Suprapubic skin (tissue), 4 donors: ENCODE results near the gene DDR1. TPM values are rescaled to one million over a fixed set of nuclear protein-coding genes. Genes with fewer than 3 reads are reported as not detected.
"Not testable (repeated sequence)": the region's sequence is repeated elsewhere in the genome, so short reads cannot be mapped to it uniquely, and the experiment has no call there.

Source experiments
- DNase-seq, 2 donors: peaks; one replicate each; pipeline ENCODE4 v3.0.0-alpha.2; 2019; ENCODE audit warnings: low spot score in 2 of 2
- H3K27ac ChIP-seq: fragments of 200-600 bp; sonication (generic); one replicate; pipeline ENCODE4 v1.5.1; 2019
- H3K27me3 ChIP-seq: fragments of 200-600 bp; sonication (generic); one replicate; pipeline ENCODE4 v1.5.1; 2019
- H3K36me3 ChIP-seq: fragments of 200-600 bp; sonication (generic); one replicate; pipeline ENCODE4 v1.5.1; 2019
- H3K4me1 ChIP-seq: fragments of 200-600 bp; sonication (generic); one replicate; pipeline ENCODE4 v1.5.1; 2019
- H3K4me3 ChIP-seq: fragments of 200-600 bp; sonication (generic); one replicate; pipeline ENCODE4 v1.5.1; 2019; ENCODE audit warnings: mild to moderate bottlenecking
- H3K9me3 ChIP-seq: fragments of 200-600 bp; sonication (generic); one replicate; pipeline ENCODE4 v1.5.1; 2019
- EP300 ChIP-seq: sonication (generic); formaldehyde crosslinking; IDR thresholded peaks from one replicate; pipeline ENCODE4 v1.6.1; 2017; ENCODE audit warnings: antibody characterized with exemption
- POLR2A ChIP-seq, 2 donors: fragments of 450-650 bp; IDR thresholded peaks; one replicate each; pipeline ENCODE4 v1.6.1; 2017; ENCODE audit warnings: antibody characterized with exemption in 2 of 2, mild to moderate bottlenecking in 2 of 2, moderate library complexity in 2 of 2
- POLR2AphosphoS5 ChIP-seq, 3 donors: sonication (generic); formaldehyde crosslinking; IDR thresholded peaks; one replicate each; pipeline ENCODE4 v1.6.1; 2017; ENCODE audit warnings: antibody characterized with exemption in 3 of 3
- WGBS: methylation state at CpG from one replicate; pipeline ENCODE4 v1.1.5; 2018; 5-methylcytosine and 5-hydroxymethylcytosine counted together
- total RNA-seq, 4 donors: library from RNA; depleted of rRNA; stranded (reverse); fragments of >200 nt; gene quantifications; one replicate each; pipeline ENCODE4 v1.1.0, GENCODE V29; 2016
- TF ChIP-seq, protein P1 (sequence below), 2 donors: fragments of 200-600 bp in 1 of 2; fragments of 450-650 bp in 1 of 2; sonication (generic) in 1 of 2; IDR thresholded peaks; one replicate each; pipeline ENCODE4 v1.5.1; 2016 to 2019; ENCODE audit warnings: antibody characterized with exemption in 2 of 2, mild to moderate bottlenecking in 1 of 2, moderate library complexity in 1 of 2

Gene DDR1
- total RNA-seq, 4 donors from 2014 or later: 161 to 210 (median 188) TPM

DNA sequence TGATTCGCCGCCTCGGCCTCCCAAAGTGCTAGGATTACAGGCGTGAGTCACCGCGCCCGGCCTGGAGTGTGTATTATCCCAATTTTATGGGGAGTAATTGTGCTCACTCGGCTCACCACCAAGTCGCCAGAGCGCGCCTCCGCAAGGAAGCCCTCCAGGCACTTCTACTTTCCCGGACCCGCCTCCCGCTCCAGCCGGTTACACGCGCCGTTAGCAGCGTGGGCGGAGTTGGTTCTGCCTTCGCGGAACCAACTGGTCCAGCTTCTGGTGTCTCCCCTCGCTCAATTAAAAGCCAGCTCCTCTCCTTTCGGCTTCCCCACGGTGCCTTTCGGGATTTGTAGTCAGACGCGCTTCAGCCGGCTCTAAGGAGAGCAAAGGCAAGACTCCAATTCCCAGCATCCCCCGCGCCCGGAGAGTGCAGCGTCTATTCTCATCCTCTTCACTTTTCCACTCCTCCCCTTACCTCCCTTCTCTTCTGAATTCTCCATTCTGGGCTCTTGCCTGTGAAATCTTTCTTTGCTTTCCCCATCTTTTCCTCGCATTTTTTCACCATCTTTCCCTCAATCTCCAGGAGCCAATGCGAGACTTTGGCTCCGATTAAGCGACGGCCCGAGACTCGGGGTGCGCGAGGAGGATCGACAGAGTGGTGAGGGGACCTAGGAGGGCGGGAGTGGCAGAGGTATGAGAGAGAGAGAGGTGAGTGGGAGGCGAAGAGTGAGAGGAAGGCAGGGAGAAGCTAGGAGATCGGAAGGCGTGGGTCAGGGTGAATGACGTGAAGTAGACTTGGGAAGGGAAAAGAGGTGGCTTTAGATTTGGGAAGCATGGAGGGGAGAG lies 23.7 kb downstream of the DDR1 start, which contains the start of gene GTF2H4:
Gene GTF2H4 (plus strand): TSS at position 450 of the 834 bp plus-strand sequence.
- peak; percentile 97 to 98 for DNase-seq
- no peaks in the 10 kb centered on the region for H3K27me3 ChIP-seq
- H3K4me3 ChIP-seq: peak within 1 kb of the TSS; percentile 69
- no peaks in the 10 kb centered on the region for H3K9me3 ChIP-seq
- peak in 2 of 3 donors; percentile 41 to 72 for TF ChIP-seq POLR2AphosphoS5 (IDR thresholded peaks at IDR 0.05)
- TF ChIP-seq POLR2A (IDR thresholded peaks at IDR 0.05): no peak
- WGBS: under 1% methylated on average over 49 of the region's 49 CpGs
- H3K27ac ChIP-seq: peak within 1 kb of the TSS; percentile 9
- H3K4me1 ChIP-seq: peaks cover 16% of the 10 kb centered on the region
- peaks cover 27% of the 10 kb centered on the region for H3K36me3 ChIP-seq

GRCh38 chr6:30908700-30909099 lies 24.4 kb downstream of the DDR1 start:
- Histone ChIP-seq H3K27ac (no peak overlapping the region), H3K9me3 (no peaks in the 10 kb centered on the region), H3K4me1 (peaks cover 21% of the 10 kb centered on the region), H3K4me3 (peak overlapping the region; percentile 69), H3K27me3 (no peaks in the 10 kb centered on the region), H3K36me3 (peaks cover 27% of the 10 kb centered on the region)
- TF ChIP-seq EP300 (no peak), POLR2A (IDR thresholded peaks at IDR 0.05) (no peak), POLR2AphosphoS5 (IDR thresholded peaks at IDR 0.05) (no peak)
- TF ChIP-seq, protein P1, sequence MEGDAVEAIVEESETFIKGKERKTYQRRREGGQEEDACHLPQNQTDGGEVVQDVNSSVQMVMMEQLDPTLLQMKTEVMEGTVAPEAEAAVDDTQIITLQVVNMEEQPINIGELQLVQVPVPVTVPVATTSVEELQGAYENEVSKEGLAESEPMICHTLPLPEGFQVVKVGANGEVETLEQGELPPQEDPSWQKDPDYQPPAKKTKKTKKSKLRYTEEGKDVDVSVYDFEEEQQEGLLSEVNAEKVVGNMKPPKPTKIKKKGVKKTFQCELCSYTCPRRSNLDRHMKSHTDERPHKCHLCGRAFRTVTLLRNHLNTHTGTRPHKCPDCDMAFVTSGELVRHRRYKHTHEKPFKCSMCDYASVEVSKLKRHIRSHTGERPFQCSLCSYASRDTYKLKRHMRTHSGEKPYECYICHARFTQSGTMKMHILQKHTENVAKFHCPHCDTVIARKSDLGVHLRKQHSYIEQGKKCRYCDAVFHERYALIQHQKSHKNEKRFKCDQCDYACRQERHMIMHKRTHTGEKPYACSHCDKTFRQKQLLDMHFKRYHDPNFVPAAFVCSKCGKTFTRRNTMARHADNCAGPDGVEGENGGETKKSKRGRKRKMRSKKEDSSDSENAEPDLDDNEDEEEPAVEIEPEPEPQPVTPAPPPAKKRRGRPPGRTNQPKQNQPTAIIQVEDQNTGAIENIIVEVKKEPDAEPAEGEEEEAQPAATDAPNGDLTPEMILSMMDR (IDR thresholded peaks at IDR 0.05): no peak
- no peak for DNase-seq
- WGBS: 22% methylated on average over 2 of the region's 2 CpGs

GRCh38 chr6:30910473-30910872 lies 26.2 kb downstream of the DDR1 start:
- Histone ChIP-seq H3K36me3 (peaks cover 27% of the 10 kb centered on the region), H3K4me1 (peaks cover 33% of the 10 kb centered on the region)
- 89% methylated on average over 12 of the region's 12 CpGs for WGBS
- H3K27me3 ChIP-seq, H3K4me3 ChIP-seq, H3K27ac ChIP-seq, DNase-seq, H3K9me3 ChIP-seq: not testable (repeated sequence)

DNA sequence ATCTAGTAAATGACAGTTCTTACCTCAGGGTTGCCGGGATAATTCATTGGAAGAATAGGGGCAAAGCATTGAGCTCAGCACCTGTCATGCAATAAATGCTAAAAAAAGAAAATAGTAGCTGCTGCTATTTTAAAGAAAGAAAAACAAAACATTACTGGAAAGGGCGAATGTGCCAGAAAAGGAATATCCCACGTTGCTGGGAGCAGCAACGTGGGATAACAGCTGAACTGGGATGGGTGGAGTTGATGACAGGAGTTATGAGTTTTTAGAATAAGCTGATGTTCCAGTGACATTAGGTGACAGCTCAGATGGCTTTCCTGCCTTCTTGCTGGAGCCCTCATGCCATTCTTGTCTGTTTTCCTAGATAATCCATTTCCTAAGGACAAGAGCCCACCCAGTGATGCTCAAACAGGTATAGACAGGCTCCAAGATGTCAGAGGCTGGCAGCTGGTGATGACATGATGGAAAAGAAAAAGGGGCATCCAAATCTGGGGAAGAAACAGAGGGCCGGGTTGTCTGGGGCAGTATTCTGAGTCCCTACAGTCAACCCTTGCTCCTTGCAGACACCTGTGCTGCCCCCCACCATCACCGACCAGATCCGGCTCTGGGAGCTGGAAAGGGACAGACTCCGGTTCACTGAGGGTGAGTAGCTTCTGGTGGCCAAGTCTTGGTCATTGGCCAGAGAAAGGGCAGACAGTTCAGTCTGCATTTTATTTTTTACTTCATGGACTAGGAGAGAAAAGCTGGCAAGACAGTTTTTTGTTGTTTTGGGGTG lies 28.6 kb downstream of the DDR1 start:
- H3K36me3 ChIP-seq: peaks cover 41% of the 10 kb centered on the region
- TF ChIP-seq POLR2A (IDR thresholded peaks at IDR 0.05) (no peak), EP300 (no peak), POLR2AphosphoS5 (IDR thresholded peaks at IDR 0.05) (no peak)
- TF ChIP-seq, protein P1 (IDR thresholded peaks at IDR 0.05): no peak
- no peak overlapping the region for H3K27ac ChIP-seq
- H3K27me3 ChIP-seq: no peaks in the 10 kb centered on the region
- H3K9me3 ChIP-seq: no peaks in the 10 kb centered on the region
- DNase-seq: no peak
- peaks cover 36% of the 10 kb centered on the region for H3K4me1 ChIP-seq
- WGBS: 72% methylated on average over 8 of the region's 8 CpGs
- no peak overlapping the region for H3K4me3 ChIP-seq

- 0% methylated on average over 13 of the region's 31 CpGs for WGBS
- Histone ChIP-seq H3K9me3 (no peaks in the 10 kb centered on the region), H3K4me3 (peak overlapping the region; percentile 56), H3K4me1 (peaks cover 33% of the 10 kb centered on the region), H3K27ac (peak overlapping the region; percentile 88), H3K36me3 (peaks cover 48% of the 10 kb centered on the region), H3K27me3 (no peaks in the 10 kb centered on the region)
- DNase-seq: no peak
- TF ChIP-seq POLR2AphosphoS5 (IDR thresholded peaks at IDR 0.05) (no peak), EP300 (no peak), POLR2A (IDR thresholded peaks at IDR 0.05) (no peak)
- TF ChIP-seq, protein P1 (IDR thresholded peaks at IDR 0.05): no peak
Observed at GRCh38 chr6:30913721-30914075, 29.4 kb downstream of the DDR1 start.
